ENCODE results near the gene DCST2.

The DCST2 gene

GRCh38 chr1:155035936-155036335, 2.4 kb upstream of the DCST2 start:
- DNase-seq (ENCODE audit: low read depth): no peak
- H3K4me3 ChIP-seq (replicated peaks; ENCODE audit: low read depth, low read length): no peak overlapping the region
- TF ChIP-seq, protein P1, sequence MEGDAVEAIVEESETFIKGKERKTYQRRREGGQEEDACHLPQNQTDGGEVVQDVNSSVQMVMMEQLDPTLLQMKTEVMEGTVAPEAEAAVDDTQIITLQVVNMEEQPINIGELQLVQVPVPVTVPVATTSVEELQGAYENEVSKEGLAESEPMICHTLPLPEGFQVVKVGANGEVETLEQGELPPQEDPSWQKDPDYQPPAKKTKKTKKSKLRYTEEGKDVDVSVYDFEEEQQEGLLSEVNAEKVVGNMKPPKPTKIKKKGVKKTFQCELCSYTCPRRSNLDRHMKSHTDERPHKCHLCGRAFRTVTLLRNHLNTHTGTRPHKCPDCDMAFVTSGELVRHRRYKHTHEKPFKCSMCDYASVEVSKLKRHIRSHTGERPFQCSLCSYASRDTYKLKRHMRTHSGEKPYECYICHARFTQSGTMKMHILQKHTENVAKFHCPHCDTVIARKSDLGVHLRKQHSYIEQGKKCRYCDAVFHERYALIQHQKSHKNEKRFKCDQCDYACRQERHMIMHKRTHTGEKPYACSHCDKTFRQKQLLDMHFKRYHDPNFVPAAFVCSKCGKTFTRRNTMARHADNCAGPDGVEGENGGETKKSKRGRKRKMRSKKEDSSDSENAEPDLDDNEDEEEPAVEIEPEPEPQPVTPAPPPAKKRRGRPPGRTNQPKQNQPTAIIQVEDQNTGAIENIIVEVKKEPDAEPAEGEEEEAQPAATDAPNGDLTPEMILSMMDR (IDR thresholded peaks at IDR 0.05; ENCODE audit: low read length, missing control alignments): no peak

DNA sequence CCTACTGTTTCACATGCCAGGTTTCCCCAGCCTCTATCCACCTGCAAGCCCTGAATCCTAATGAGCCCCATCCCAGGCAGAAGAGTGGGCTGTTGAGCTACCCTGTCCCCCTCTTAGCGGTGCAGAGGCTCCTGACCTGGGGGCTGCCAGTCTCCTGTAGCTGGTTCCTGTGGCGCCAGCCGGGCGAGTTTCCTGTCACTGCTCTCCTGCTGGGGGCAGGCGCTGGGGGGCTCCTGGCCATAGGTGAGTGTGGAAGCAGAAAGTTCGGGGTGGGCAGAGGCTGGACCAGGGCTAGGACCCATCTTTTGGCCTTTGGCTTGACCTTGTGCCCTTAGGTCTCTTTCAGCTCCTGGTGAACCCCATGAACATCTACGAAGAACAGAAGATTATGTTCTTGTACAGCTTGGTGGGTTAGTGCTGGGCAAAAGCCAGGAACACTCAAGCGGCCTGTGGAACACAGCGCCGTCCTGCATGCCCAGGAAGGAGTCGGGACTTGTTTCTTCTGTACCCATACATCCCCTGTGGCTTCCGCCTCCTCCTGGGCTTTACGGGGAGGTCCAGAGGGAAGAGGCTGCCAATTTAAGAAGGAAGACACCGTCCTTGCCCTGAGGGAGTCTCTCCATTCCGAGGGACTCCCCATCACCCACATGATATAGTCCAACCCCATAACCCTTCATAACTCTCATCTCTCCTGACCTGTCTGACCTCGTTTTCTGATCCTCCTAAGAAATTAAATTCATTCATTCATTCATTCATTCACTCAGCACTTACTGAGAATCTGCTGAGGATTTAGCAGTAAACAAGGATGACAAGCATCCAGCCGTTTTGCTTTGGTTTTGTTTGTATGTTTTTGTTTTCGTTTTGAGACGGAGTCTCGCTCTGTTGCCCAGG, 982 bp upstream of the DCST2 start:
- DNase-seq (ENCODE audit: low read depth): no peak
- H3K4me3 ChIP-seq (replicated peaks; ENCODE audit: low read depth, low read length): no peak overlapping the region
- TF ChIP-seq, protein P1 (IDR thresholded peaks at IDR 0.05; ENCODE audit: low read length, missing control alignments): no peak

DNA sequence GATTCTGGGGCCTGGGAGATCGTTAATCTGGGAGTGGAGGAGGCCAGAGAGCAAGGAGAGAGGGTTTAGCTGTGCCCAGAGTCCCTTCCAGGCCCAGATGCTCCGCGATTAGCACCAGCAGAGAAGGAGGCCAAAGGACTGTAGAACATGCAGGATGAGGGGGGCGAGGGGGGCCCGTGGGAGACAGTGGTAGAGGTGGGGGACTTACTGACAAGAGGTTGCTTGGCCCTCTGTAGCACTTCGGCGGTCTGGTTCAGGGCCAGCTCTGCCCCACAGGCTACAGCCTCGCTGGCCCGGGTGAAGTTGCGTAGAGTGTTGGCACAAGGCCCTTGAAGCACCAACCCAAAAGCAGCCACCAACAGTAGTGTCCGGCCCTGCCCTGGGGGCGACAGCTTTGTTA, 695 bp downstream of the DCST2 start:
- TF ChIP-seq, protein P1 (IDR thresholded peaks at IDR 0.05; ENCODE audit: low read length, missing control alignments): no peak
- no peak for DNase-seq (ENCODE audit: low read depth)

DNA sequence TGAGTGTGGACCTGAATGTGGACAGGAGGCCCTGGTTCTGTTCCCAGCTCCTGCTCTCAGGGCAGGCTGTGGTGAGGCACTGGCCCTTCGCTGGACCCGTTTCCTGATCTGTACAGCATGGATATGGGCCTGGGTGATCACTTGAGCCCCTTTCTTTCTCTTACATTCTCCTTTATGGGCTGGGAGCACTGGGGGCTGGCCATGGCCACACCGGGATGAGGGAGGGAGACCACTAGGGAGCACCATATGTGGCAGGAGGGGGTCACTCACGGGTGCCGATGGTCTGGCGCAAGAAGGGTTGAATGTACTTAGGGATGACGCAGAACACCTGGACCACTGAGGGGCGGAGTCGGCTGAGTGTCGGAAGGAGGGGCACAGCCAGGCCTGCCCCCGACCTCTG, 2.7 kb downstream of the DCST2 start:
- TF ChIP-seq, protein P1 (IDR thresholded peaks at IDR 0.05; ENCODE audit: low read length, missing control alignments): no peak
- no peak overlapping the region for H3K4me3 ChIP-seq (replicated peaks; ENCODE audit: low read depth, low read length)
- no peak for DNase-seq (ENCODE audit: low read depth)

More for the DNA sequence above, 695 bp downstream of the DCST2 start:
- no peak overlapping the region for H3K4me3 ChIP-seq (replicated peaks; ENCODE audit: low read depth, low read length)

GRCh38 chr1:155030243-155030795, 3.3 kb downstream of the DCST2 start:
- TF ChIP-seq, protein P1 (IDR thresholded peaks at IDR 0.05; ENCODE audit: low read length, missing control alignments): no peak
- H3K4me3 ChIP-seq (replicated peaks; ENCODE audit: low read depth, low read length): no peak overlapping the region
- DNase-seq (ENCODE audit: low read depth): no peak

DNA sequence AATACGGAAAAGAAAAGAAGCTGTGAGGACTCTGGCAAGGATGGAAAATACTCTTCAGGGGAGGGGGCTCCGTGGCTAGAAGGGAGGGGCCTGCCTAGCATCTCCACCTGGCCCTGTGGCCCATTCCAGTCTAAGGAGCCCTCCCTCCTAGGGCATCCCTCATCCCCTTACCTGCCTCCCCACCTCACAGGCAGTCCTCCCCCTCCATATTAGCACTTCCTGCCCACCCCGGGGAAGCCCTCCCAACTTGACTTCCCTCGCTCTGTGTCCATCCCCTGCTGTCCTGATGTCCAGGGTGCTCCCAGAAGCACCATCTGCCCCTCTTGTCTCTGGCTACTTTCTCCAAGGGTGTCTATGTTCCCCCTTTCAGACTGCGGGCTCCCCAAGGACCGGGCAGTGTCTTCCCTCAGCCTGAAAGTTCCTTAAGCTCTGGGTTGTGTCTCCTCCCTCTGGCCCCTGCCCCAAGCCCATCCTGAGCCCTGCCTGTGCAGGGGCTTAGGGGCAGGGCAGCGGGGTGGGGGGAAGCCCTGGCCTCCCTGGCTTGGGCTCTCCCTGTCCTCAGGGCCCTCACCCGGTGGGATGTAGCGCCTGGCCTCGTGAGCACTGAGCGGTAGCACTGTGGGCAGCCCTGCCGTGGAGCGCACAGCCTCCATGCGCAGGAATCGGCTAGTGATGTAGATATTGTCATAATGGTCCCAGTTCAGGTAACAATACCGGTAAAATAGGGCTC, 3.9 kb downstream of the DCST2 start:
- TF ChIP-seq, protein P1 (IDR thresholded peaks at IDR 0.05; ENCODE audit: low read length, missing control alignments): no peak
- no peak overlapping the region for H3K4me3 ChIP-seq (replicated peaks; ENCODE audit: low read depth, low read length)
- no peak for DNase-seq (ENCODE audit: low read depth)

Data from fibroblast of pulmonary artery (primary cell).